ENCODE data around the gene GLS.
"Not testable (repeated sequence)": the region's sequence is repeated elsewhere in the genome, so short reads cannot be mapped to it uniquely, and the experiment has no call there.

The GLS gene

DNA sequence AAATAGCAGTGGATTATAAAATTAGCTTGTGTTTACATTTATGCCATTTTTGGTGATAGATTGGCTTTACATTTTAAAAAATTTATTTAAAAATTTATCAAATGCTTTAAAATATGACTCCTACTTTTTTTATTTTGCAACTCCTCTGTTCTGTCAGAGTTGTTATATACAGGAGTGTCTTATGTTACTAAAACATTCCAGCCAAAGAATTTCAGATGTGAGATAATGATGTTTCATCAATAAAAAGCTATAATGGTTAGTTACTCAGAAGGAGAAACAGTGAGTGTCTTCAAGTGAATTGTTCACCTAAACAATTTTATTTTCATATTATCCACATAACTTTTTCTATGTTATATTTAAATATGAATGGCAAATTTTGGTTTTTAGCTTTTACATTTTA, 52.7 kb downstream of the GLS start:
- no peak for DNase-seq (ENCODE audit: low read depth)

- DNase-seq (ENCODE audit: low read depth) = no peak
These were observed 54.4 kb downstream of the GLS start for GRCh38 chr2:190935054-190935453.

- DNase-seq (ENCODE audit: low read depth) = no peak
These were observed 58.2 kb downstream of the GLS start for GRCh38 chr2:190938771-190939335.

GRCh38 chr2:190940454-190940853, 59.8 kb downstream of the GLS start:
- no peak for DNase-seq (ENCODE audit: low read depth)

- no peak for DNase-seq (ENCODE audit: low read depth)
These were observed 61.0 kb downstream of the GLS start for GRCh38 chr2:190941571-190941970.

DNA sequence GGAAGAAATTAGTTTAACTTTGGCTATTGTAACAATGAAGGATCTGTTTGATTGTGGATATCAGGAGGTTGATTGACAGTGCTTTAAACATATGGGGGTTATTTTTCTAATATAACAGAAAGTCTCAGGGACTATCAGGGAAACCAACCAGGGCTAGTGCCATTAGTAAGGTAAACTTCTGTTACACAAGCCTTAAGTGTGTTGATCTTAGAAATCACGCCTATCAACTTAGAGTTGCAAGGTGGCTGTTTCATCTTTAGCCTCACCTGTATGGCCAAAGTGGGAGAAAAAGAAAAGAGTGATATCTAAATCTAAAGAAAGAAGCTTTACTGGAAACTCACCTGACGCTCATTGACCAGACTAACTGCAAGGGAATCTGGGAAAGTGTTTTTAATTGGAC, 62.1 kb downstream of the GLS start:
- no peak for DNase-seq (ENCODE audit: low read depth)

DNA sequence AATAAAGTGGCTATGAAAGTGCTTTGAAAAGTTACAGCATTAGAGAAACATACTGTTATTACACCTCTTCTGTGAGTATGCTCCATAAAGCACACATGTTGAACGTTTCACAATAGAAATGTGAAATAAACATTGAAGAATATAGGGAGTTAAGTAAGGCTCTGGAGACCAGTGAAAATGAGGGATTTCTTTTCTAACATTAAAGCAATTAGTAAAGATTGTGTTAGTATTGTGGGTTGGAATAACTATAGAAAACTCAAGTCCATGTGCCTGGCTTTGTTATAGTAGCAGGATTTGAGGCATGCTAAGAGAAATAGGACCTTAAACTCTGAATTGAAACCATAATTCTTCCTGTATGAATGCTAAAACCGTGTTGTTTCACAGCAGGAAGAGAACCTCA, 63.1 kb downstream of the GLS start:
- no peak for DNase-seq (ENCODE audit: low read depth)

GRCh38 chr2:190947141-190947540, 66.5 kb downstream of the GLS start:
- no peak for DNase-seq (ENCODE audit: low read depth)

DNA sequence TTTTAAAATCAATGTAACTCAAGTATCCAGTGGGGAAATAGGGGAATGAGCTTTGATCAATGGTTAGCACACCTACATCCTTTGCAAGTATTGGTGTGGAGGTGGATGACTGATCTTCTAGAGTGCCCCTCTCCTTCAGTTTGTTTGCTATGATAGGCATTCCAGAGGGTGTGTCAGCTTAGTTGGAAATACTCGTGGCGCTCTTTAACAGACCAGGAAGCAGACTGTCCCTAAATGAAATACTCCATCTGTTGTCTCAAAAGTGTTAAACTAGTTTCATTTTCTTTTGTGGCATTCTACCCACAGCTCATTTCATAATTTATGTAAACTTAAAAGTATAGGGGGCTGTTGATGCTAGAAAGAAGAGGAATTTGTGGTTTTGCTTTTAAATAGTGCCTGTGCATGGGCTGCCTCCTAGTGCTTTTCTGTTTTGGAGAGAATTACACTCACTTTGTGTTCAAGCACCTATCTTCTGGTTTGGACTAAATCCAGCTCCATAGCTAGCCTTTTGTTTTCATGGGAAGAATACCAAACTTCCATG, 67.2 kb downstream of the GLS start:
- no peak for DNase-seq (ENCODE audit: low read depth)

DNA sequence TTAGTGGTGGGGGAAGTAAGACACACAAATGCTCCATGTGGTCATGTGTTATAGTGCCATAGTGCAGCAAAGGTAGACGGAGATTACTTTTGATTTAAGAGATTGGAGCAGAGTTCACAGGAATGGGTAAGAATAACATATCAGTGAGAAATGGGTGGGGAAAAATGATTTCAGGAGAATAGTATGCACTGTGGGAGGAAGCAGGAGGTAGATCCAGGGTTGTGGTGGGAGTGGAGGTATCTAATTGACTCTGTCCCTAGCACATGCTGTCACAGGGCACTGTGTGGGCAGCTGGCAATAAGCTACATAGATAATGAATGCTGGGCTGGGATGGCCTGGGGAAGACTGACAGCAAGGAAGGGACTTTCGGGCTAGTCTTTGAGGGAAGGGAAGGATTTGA, 68.0 kb downstream of the GLS start:
- no peak for DNase-seq (ENCODE audit: low read depth)

GRCh38 chr2:190950566-190950991, 70.0 kb downstream of the GLS start:
- DNase-seq (ENCODE audit: low read depth) = no peak

GRCh38 chr2:190953257-190953656, 72.6 kb downstream of the GLS start:
- no peak for DNase-seq (ENCODE audit: low read depth)

DNA sequence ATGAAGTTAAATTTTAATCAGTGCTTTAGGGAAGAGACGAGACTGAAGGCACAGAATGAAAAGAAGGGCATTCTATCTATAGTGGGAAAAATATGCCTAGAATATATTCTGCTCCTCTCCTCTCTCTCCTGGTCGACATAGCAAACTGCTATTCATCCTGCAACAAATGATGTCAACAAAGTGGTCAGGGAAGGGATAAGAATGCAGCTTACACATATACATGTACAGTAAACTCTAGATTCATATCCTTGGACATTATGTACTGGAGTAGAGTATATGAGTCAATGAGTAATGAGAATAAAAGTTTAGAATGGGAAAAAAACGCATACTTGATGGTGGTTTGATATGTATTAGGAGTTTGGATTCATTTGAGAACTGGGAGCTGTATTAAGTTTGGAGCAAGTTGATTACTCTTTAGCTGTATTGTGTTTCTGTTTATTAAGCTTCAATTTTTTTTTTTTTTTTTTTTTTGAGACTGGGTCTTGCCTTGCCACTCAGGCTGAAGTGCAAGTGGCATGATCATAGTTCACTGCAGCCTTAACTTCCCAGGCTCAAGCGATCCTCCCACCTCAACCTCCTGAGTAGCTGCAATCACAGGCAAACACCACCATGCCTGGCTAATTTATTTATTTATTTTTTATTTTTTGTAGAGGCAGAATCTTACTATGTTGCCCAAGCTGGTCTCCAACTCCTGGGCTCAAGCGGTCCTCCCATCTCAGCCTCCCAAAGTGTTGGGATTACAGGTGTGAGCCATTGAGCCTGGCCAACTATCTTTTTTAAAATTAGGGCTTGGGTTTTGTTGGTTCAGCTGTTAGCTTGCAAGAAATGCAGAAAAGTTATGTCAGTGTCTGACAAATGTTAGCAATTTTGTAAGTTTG, 79.5 kb downstream of the GLS start:
- no peak for DNase-seq (ENCODE audit: low read depth)

- DNase-seq (ENCODE audit: low read depth) = not testable (repeated sequence)
These were observed 80.5 kb downstream of the GLS start for GRCh38 chr2:190961117-190961516.

DNA sequence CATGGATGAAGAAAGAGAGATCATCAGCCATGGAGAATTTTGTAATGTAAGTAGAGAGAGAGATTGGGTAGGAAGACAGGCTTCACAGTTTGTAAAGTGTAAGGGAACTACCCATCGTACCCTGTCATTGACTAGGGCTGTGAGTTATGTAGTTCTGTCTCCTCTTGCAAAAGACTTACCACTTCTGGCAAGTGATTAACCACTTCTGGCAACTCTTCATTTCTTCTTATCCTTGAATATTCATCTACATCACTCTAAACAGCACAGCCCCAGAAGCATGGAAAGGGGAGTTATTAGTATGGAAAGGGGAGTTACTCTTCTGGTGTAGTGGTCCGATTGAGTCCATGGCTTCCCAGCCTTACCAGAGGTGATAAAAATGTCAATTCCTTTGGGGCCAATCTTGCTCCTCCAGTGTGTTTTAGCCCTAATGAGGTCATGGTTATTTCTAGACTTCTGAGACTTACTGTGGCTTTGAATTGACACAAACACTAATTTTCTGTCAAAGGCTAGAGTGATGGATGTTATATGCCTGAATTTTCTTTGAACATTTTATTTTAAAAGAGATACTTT, 81.4 kb downstream of the GLS start:
- no peak for DNase-seq (ENCODE audit: low read depth)

DNA sequence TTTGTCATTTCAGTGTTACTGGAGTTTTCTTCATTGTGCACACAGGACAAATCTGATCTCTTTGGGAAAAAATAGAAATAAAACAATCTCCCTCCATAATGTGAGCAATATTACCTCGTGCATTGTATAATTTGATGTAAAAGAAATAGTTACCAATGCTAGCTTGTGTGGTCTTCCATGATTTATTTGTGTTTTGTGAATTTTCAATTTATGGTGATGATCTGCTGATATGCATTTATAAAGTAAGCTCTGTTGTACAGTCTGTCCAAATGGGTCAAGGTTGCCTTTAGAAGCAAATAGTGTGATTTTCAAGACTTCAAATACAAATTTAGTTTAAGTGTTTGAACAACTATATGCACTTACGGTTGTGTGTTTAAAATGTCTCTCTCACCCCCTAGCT, 82.5 kb downstream of the GLS start:
- no peak for DNase-seq (ENCODE audit: low read depth)

GRCh38 chr2:190964170-190964795, 83.7 kb downstream of the GLS start:
- no peak for DNase-seq (ENCODE audit: low read depth)

DNA sequence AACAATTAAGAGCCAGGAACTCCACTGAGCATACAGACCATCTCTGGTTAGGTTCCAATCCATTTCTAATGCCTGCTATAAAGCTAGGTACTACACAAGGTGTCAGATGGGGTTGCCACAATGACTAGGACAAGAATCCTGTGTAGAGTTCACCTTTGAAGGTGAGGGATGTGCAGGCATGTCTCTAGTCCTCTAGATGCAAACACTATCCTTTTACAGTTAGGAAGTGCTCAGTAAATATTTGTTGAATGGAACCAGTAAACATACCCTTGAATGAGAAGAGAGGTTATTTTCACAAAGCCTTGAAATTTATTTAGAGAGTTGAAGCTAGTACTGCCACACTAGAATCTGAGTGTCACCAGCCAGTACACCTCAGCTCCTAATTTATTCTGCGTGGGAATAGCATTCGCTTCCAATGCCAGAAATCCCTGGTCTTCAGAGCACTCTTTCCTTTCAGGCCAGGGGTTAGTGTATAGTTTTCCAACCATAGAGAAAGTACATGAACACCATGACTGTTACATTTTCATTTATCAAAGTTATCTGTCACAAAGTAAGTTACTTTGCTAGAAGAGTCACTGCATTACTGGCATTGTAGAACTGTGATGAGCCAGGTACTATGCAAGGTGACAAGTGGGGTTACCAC, 85.1 kb downstream of the GLS start:
- DNase-seq (ENCODE audit: low read depth) = no peak

GRCh38 chr2:190968522-190968921, 87.9 kb downstream of the GLS start:
- no peak for DNase-seq (ENCODE audit: low read depth)

GRCh38 chr2:190970160-190970559, 89.5 kb downstream of the GLS start:
- DNase-seq (ENCODE audit: low read depth) = no peak

- no peak for DNase-seq (ENCODE audit: low read depth)
These were observed 90.4 kb downstream of the GLS start for GRCh38 chr2:190970873-190971506.

DNA sequence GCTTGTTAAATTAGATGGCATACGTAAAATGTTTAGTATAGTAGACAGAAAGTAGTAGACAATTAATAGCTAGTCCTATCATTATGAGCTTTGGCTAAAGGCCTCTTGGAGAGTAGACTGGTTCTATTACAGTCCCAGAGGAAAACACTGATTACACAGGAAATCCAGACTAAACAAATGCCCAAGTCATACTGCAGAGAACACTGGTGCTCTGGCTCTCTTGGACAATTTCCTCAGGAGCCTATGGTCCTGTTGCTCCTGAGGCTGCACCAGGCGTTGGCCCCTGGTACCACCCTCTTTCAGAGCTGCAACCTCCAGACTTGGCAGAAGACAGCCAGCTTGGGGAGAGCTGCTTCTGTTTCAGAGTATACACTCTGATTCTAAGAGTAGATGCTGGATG, 91.6 kb downstream of the GLS start:
- no peak for DNase-seq (ENCODE audit: low read depth)

All from stimulated activated CD8-positive, alpha-beta memory T cell treated with anti-CD3 and anti-CD28 coated beads, Interleukin-12 subunit alpha, Interleukin-12 subunit beta, amount 100 ng/mL, for 1 hour (primary cell).